Embryonic facial prominence (tissue), 1 donor: ENCODE results near the gene C14orf93.
"Not testable (repeated sequence)": the region's sequence is repeated elsewhere in the genome, so short reads cannot be mapped to it uniquely, and the experiment has no call there.

Experiments
- DNase-seq: peaks from one replicate; pipeline ENCODE4 v3.0.0-alpha.2; 2016; ENCODE audit errors: extremely low spot score

The C14orf93 gene

GRCh38 chr14:22973217-22974032, 36.5 kb downstream of the C14orf93 start:
- no peak for DNase-seq

DNA sequence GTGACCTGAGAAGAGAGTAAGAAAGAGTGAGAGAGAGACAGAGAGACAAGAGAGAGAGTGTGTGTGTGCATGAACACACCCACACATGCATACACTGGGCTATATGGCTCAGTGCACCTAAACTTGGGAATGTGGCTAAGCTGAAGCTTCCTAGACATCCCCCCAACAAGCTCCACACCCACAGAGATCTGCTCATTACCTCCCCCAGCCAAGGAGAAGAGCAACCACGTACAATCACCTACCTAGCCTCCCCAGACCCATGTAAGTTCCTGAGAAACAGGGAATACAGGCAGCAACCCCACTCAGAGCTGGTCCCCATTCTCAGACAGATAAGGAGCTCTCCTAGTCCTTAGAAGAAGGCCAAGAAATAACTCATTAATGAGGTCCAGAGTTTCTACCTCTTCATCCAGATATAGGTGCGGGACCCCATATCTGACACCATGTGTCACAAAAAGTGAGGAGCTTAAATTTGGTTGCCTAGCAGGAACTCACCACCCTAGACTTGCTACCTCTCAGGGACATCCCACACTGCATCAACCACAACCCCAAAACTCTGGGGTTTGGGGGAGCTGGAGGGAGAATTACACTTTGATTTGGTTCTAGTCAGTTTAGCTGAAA, 37.5 kb downstream of the C14orf93 start:
- no peak for DNase-seq

DNA sequence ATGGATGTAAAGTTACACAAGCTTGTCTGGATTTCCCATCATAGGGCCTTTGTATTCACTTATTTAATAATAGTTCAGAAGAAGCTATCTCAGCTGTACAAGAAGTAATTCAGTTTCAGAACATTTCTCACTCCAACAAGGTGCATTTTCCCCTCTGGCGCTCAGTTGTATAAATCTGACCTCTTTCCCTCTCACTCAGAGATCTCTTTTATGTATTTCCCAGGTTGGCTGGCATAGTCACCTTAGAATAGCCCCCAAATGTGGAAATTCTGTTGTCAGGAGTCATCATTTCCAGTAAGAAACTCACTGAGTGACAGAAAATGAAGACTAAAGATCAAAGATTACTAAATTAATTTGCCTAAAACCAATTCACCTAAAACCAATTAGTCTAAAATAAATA, 38.8 kb downstream of the C14orf93 start:
- DNase-seq, result no peak

- DNase-seq, result no peak
Measured at GRCh38 chr14:22966783-22967269, 43.1 kb downstream of the C14orf93 start.

DNA sequence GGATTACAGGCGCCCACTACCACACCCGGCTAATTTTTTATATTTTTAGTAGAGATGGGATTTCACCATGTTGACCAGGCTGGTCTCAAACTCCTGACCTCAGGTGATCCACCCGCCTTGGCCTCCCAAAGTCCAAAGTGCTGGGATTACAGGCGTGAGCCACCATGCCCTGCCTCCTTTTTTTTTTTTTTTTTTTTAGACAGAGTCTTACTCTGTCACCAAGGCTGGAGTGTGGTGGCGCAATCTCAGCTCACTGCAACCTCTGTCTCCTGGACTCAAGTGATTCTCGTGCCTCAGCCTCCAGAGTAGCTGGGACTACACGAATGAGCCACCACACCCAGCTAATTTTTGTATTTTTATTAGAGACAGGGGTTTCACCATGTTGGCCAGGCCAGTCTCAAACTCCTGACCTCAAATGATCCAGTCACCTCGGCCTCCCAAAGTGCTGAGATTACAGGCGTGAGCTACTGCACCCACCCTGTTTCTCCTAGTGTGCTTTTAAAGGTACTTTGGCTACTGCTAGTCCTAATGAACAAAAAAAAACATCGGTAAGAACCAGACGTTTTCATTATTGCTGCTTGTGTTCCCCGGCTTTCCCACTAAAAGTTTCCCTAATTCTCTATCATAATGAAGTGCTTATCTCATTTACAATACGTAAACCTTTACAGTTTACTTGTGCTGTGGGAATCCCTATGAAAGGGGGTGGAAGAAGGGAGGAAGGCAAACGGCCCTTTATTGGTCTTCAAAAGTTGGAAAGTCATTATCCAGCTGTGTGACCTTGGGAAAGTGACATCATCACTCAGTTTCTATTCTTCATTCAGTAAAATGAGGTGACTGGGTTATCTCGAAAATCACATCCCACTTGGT, 43.8 kb downstream of the C14orf93 start:
- not testable (repeated sequence) for DNase-seq

DNA sequence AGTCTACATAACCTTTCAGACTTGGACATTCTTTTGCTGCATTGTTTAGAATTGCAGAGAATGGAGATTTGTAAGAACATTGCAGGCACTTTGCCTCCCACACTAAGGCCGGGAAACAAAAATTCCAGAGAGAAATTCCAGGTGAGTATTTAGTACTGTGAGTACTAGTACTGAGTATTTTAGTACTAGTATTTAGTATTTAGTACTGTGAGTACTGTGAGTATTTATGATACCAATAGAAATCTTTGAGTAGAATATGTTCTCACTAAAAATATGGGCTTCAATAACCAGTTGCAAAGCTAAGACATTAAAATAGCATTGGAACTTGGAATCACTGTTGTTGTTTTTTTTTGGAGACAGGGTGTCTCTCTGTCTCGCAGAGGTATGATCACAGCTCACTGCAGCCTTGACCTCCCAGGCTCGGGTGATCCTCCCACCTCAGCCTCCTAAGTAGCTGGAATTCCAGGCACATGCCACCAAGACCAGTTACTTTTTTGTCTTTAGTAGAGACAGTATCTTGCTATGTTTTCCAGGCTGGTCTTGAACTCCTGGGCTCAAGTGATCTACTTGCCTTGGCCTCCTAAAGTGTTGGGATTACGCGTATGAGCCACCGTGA, 47.8 kb downstream of the C14orf93 start:
- DNase-seq, result no peak

DNA sequence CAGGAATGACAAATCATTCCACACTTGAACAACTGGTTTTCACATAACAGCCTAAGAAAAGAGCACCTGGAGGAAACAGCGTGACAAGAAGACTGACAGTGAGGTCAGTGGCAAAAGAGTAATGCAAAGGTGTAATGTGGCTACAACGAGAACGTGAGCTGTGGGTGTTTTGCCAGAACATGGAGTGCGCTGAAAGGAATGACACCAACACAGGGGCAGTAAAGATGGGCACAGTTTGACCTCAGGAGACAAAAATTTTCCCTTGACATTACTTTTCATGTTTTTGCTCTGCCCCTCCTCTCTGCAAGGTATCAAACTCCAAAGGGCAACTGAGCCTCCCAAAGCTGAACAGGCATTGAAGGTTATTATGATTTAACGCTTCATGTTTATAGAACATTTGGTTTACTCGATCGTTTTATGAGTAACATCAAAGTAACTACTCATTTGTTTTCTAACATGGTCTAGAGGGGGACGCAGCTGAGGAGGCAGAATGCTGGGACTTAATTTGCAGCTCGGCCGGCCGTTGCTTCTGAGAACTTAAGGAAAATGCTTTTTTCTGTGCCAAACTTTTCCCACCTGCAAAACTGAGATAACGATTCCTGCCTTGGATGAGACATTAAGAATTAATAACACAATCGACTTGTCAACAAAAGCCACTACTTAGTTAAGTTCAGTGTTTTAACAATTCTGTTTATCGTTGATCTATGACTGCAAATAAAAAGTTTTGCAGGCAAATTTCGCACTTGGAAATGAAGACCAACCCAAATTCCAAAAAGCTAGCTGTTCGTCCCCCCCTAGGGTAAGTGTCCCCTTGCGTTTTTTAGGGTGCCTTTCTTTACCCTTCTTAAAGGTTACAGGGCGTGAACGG, 54.0 kb downstream of the C14orf93 start:
- DNase-seq, result no peak

- no peak for DNase-seq
Measured at GRCh38 chr14:22952418-22952817, 57.5 kb downstream of the C14orf93 start.

- DNase-seq, result not testable (repeated sequence)
Measured at GRCh38 chr14:22951795-22952194, 58.1 kb downstream of the C14orf93 start.

- no peak for DNase-seq
Measured at GRCh38 chr14:22945642-22946041, 64.3 kb downstream of the C14orf93 start.

GRCh38 chr14:22939684-22940083, 70.3 kb downstream of the C14orf93 start:
- DNase-seq, result no peak
